ENCODE measurements around the gene MAPK8IP1. TPM values are rescaled to one million over a fixed set of nuclear protein-coding genes. Genes with fewer than 3 reads are reported as not detected.

The MAPK8IP1 gene
- total and polyA plus RNA-seq, 4 donors, result 4.7 to 15.4 (median 5.7) TPM

- Histone ChIP-seq H3K4me3 (no peak overlapping the region), H3K27ac (ENCODE audit: low read depth in 1 of 2, low read length in 1 of 2) (no peak overlapping the region), H3K4me1 (ENCODE audit: control insufficient read depth in 5 of 5, insufficient read depth in 5 of 5, low read length in 5 of 5) (peaks cover 0 to 16% (median 4%) of the 10 kb centered on the region in 5 donors), H3K9ac (ENCODE audit: insufficient read depth in 1 of 2, low read length in 2 of 2) (no peak overlapping the region), H3K36me3 (ENCODE audit: control insufficient read depth in 4 of 4, insufficient read depth in 4 of 4, low read length in 4 of 4) (no peaks in the 10 kb centered on the region), H3K27me3 (ENCODE audit: control insufficient read depth in 3 of 3, insufficient read depth in 3 of 3, low read length in 2 of 3) (peaks cover 0 to 18% (median 9%) of the 10 kb centered on the region in 3 donors), H3K9me3 (ENCODE audit: control insufficient read depth in 4 of 4, insufficient read depth in 3 of 4, low read length in 3 of 4) (no peaks in the 10 kb centered on the region)
- DNase-seq, result no peak
- ATAC-seq (ENCODE audit: insufficient read depth, low FRiP score), result no peak
- no peak for TF ChIP-seq CTCF (IDR thresholded peaks at IDR 0.05; ENCODE audit: control extremely low read depth, extremely low read depth)
- 90 to 94% methylated on average over 6 of the region's 6 CpGs for WGBS, 2 donors
Observed at GRCh38 chr11:45924927-45925326, 39.5 kb downstream of the MAPK8IP1 start.

GRCh38 chr11:45925550-45925949 is 40.1 kb downstream of the MAPK8IP1 start:
- no peak overlapping the region for H3K9ac ChIP-seq (ENCODE audit: insufficient read depth in 1 of 2, low read length in 2 of 2)
- no peaks in the 10 kb centered on the region for H3K36me3 ChIP-seq (ENCODE audit: control insufficient read depth in 4 of 4, insufficient read depth in 4 of 4, low read length in 4 of 4)
- H3K4me3 ChIP-seq, result no peak overlapping the region
- no peak overlapping the region for H3K27ac ChIP-seq (ENCODE audit: low read depth in 1 of 2, low read length in 1 of 2)
- no peak for TF ChIP-seq CTCF (IDR thresholded peaks at IDR 0.05; ENCODE audit: control extremely low read depth, extremely low read depth)
- peaks cover 0 to 16% (median 5%) of the 10 kb centered on the region in 5 donors for H3K4me1 ChIP-seq (ENCODE audit: control insufficient read depth in 5 of 5, insufficient read depth in 5 of 5, low read length in 5 of 5)
- DNase-seq, result no peak
- H3K27me3 ChIP-seq (ENCODE audit: control insufficient read depth in 3 of 3, insufficient read depth in 3 of 3, low read length in 2 of 3), result peaks cover 0 to 18% (median 9%) of the 10 kb centered on the region in 3 donors
- WGBS, 2 donors, result 78 to 80% methylated on average over 3 of the region's 3 CpGs
- ATAC-seq (ENCODE audit: insufficient read depth, low FRiP score), result no peak
- H3K9me3 ChIP-seq (ENCODE audit: control insufficient read depth in 4 of 4, insufficient read depth in 3 of 4, low read length in 3 of 4), result no peaks in the 10 kb centered on the region

- no peak for DNase-seq
- H3K36me3 ChIP-seq (ENCODE audit: control insufficient read depth in 4 of 4, insufficient read depth in 4 of 4, low read length in 4 of 4), result no peaks in the 10 kb centered on the region
- H3K9ac ChIP-seq (ENCODE audit: insufficient read depth in 1 of 2, low read length in 2 of 2), result no peak overlapping the region
- peaks cover 0 to 18% (median 8%) of the 10 kb centered on the region in 3 donors for H3K27me3 ChIP-seq (ENCODE audit: control insufficient read depth in 3 of 3, insufficient read depth in 3 of 3, low read length in 2 of 3)
- TF ChIP-seq CTCF (IDR thresholded peaks at IDR 0.05; ENCODE audit: control extremely low read depth, extremely low read depth), result no peak
- H3K9me3 ChIP-seq (ENCODE audit: control insufficient read depth in 4 of 4, insufficient read depth in 3 of 4, low read length in 3 of 4), result no peaks in the 10 kb centered on the region
- WGBS, 2 donors, result 69 to 79% methylated on average over 12 of the region's 12 CpGs
- H3K4me3 ChIP-seq, result no peak overlapping the region
- peaks cover 0 to 16% (median 5%) of the 10 kb centered on the region in 5 donors for H3K4me1 ChIP-seq (ENCODE audit: control insufficient read depth in 5 of 5, insufficient read depth in 5 of 5, low read length in 5 of 5)
- H3K27ac ChIP-seq (ENCODE audit: low read depth in 1 of 2, low read length in 1 of 2), result no peak overlapping the region
- ATAC-seq (ENCODE audit: insufficient read depth, low FRiP score), result no peak
Observed at GRCh38 chr11:45926001-45926401, 40.5 kb downstream of the MAPK8IP1 start.

All from lung (tissue), 12 donors.